Activated CD4-positive, alpha-beta T cell treated with anti-CD3 and anti-CD28 coated beads, Interleukin-2, amount 10 ng/mL, durations not matched to agents 7 days and 5 days (primary cell): Measurements from ENCODE around the gene ASAP2. TPM values are rescaled to one million over a fixed set of nuclear protein-coding genes. Genes with fewer than 3 reads are reported as not detected.

Source experiments
- CTCF ChIA-PET: fragments of 350-600 bp; sonication (Branson Sonifier 250); formaldehyde crosslinking; loops from one replicate; lab custom pipeline; 2021; ENCODE audit warnings: antibody characterized with exemption; lab: Charles Lee
- POLR2A ChIA-PET: fragments of 350-600 bp; sonication (Branson Sonifier 250); formaldehyde crosslinking; loops from one replicate; lab custom pipeline; 2021; ENCODE audit warnings: antibody characterized with exemption; lab: Charles Lee
- DNase-seq: peaks from one replicate; pipeline ENCODE4 v3.0.0-alpha.2; 2020
- H3K27ac Mint-ChIP-seq: one replicate; pipeline ENCODE4 v1.8.0; 2021; ENCODE audit warnings: mild to moderate bottlenecking, moderate library complexity, mixed read lengths
- H3K27me3 Mint-ChIP-seq: one replicate; pipeline ENCODE4 v1.8.0; 2021; ENCODE audit warnings: mixed read lengths
- H3K36me3 Mint-ChIP-seq: one replicate; pipeline ENCODE4 v1.8.0; 2021; ENCODE audit warnings: low read depth, mixed read lengths
- H3K4me1 Mint-ChIP-seq: one replicate; pipeline ENCODE4 v1.8.0; 2021; ENCODE audit warnings: mixed read lengths
- H3K4me3 Mint-ChIP-seq: one replicate; pipeline ENCODE4 v1.8.0; 2021; ENCODE audit warnings: mild to moderate bottlenecking, moderate library complexity, mixed read lengths
- H3K9me3 Mint-ChIP-seq: one replicate; pipeline ENCODE4 v1.8.0; 2021; ENCODE audit warnings: mixed read lengths
- total RNA-seq, 2 experiments: library from RNA; stranded (reverse); gene quantifications; one replicate each; pipeline ENCODE4 v1.2.3, GENCODE V29; 2021

ASAP2 gene
- total RNA-seq, 2 experiments from 2014 or later, result 0.17 to 0.25 TPM

- Mint-ChIP-seq H3K4me3 (no peak overlapping the region), H3K9me3 (no peaks in the 10 kb centered on the region), H3K36me3 (no peaks in the 10 kb centered on the region), H3K27ac (no peak overlapping the region), H3K4me1 (no peaks in the 10 kb centered on the region), H3K27me3 (peaks cover 5% of the 10 kb centered on the region)
- DNase-seq, result no peak
- POLR2A ChIA-PET, result no interaction called here
- CTCF ChIA-PET, result interaction anchor here (0.6 kb wide), 2 partner anchors 111 to 515 kb away, joined by 3 read pairs; no protein-coding TSS in a partner anchor
Observed at GRCh38 chr2:9282128-9283112, 75.8 kb downstream of the ASAP2 start.

- H3K4me3 Mint-ChIP-seq, result no peak overlapping the region
- ChIA-PET POLR2A (no interaction called here), CTCF (no interaction called here)
- H3K4me1 Mint-ChIP-seq, result no peaks in the 10 kb centered on the region
- no peak overlapping the region for H3K27ac Mint-ChIP-seq
- peaks cover 5% of the 10 kb centered on the region for H3K27me3 Mint-ChIP-seq
- no peaks in the 10 kb centered on the region for H3K36me3 Mint-ChIP-seq
- no peak for DNase-seq
- H3K9me3 Mint-ChIP-seq, result no peaks in the 10 kb centered on the region
Observed at GRCh38 chr2:9284521-9285297, 78.1 kb downstream of the ASAP2 start.

- POLR2A ChIA-PET, result no interaction called here
- Mint-ChIP-seq H3K4me1 (no peaks in the 10 kb centered on the region), H3K9me3 (no peaks in the 10 kb centered on the region), H3K27me3 (peaks cover 5% of the 10 kb centered on the region), H3K4me3 (no peak overlapping the region), H3K36me3 (no peaks in the 10 kb centered on the region), H3K27ac (no peak overlapping the region)
- DNase-seq, result no peak
- CTCF ChIA-PET, result no interaction called here
Observed at GRCh38 chr2:9285385-9285920, 78.8 kb downstream of the ASAP2 start.

- no peaks in the 10 kb centered on the region for H3K4me1 Mint-ChIP-seq
- H3K9me3 Mint-ChIP-seq, result no peaks in the 10 kb centered on the region
- no peak for DNase-seq
- H3K27me3 Mint-ChIP-seq, result peaks cover 5% of the 10 kb centered on the region
- H3K27ac Mint-ChIP-seq, result no peak overlapping the region
- CTCF ChIA-PET, result interaction anchor here (0.6 kb wide), 1 partner anchor 138 kb away, joined by 3 read pairs; no protein-coding TSS in a partner anchor
- H3K4me3 Mint-ChIP-seq, result no peak overlapping the region
- no peaks in the 10 kb centered on the region for H3K36me3 Mint-ChIP-seq
- POLR2A ChIA-PET, result no interaction called here
Observed at GRCh38 chr2:9285921-9286320, 79.3 kb downstream of the ASAP2 start.

GRCh38 chr2:9286554-9287399 is 80.2 kb downstream of the ASAP2 start:
- Mint-ChIP-seq H3K36me3 (no peaks in the 10 kb centered on the region), H3K4me3 (no peak overlapping the region), H3K27me3 (peaks cover 5% of the 10 kb centered on the region), H3K9me3 (no peaks in the 10 kb centered on the region), H3K27ac (no peak overlapping the region), H3K4me1 (no peaks in the 10 kb centered on the region)
- ChIA-PET POLR2A (no interaction called here), CTCF (interaction anchor here (0.6 kb wide), 1 partner anchor 137 kb away, joined by 3 read pairs; no protein-coding TSS in a partner anchor)
- no peak for DNase-seq

GRCh38 chr2:9287400-9288045 is 80.9 kb downstream of the ASAP2 start:
- Mint-ChIP-seq H3K9me3 (no peaks in the 10 kb centered on the region), H3K4me1 (no peaks in the 10 kb centered on the region), H3K36me3 (no peaks in the 10 kb centered on the region), H3K27ac (no peak overlapping the region), H3K27me3 (peaks cover 5% of the 10 kb centered on the region), H3K4me3 (no peak overlapping the region)
- ChIA-PET CTCF (interaction anchor here (1.8 kb wide), 1 partner anchor 14 kb away, joined by 4 read pairs; no protein-coding TSS in a partner anchor), POLR2A (no interaction called here)
- no peak for DNase-seq

- no peaks in the 10 kb centered on the region for H3K4me1 Mint-ChIP-seq
- peaks cover 5% of the 10 kb centered on the region for H3K27me3 Mint-ChIP-seq
- no peaks in the 10 kb centered on the region for H3K36me3 Mint-ChIP-seq
- DNase-seq, result no peak
- H3K9me3 Mint-ChIP-seq, result no peaks in the 10 kb centered on the region
- ChIA-PET CTCF (interaction anchor here (1.1 to 1.8 kb wide), 2 partner anchors 10 to 15 kb away, joined by 3 to 4 read pairs; no protein-coding TSS in a partner anchor), POLR2A (no interaction called here)
- no peak overlapping the region for H3K4me3 Mint-ChIP-seq
- no peak overlapping the region for H3K27ac Mint-ChIP-seq
Observed at GRCh38 chr2:9288233-9288632, 81.6 kb downstream of the ASAP2 start.

- H3K27me3 Mint-ChIP-seq, result peaks cover 5% of the 10 kb centered on the region
- no peak for DNase-seq
- CTCF ChIA-PET, result interaction anchor here (1.1 to 1.8 kb wide), 2 partner anchors 9 to 15 kb away, joined by 3 to 4 read pairs; no protein-coding TSS in a partner anchor
Observed at GRCh38 chr2:9288681-9289338, 82.2 kb downstream of the ASAP2 start.

GRCh38 chr2:9291331-9291730 is 84.7 kb downstream of the ASAP2 start:
- POLR2A ChIA-PET, result no interaction called here
- Mint-ChIP-seq H3K9me3 (no peaks in the 10 kb centered on the region), H3K4me1 (no peaks in the 10 kb centered on the region), H3K27ac (no peak overlapping the region), H3K4me3 (no peak overlapping the region), H3K36me3 (no peaks in the 10 kb centered on the region), H3K27me3 (peaks cover 5% of the 10 kb centered on the region)
- CTCF ChIA-PET, result no interaction called here
- no peak for DNase-seq

More at GRCh38 chr2:9288681-9289338, 82.2 kb downstream of the ASAP2 start:
- Mint-ChIP-seq H3K9me3 (no peaks in the 10 kb centered on the region), H3K36me3 (no peaks in the 10 kb centered on the region), H3K4me3 (no peak overlapping the region), H3K27ac (no peak overlapping the region), H3K4me1 (no peaks in the 10 kb centered on the region)
- POLR2A ChIA-PET, result no interaction called here

GRCh38 chr2:9291866-9292265 is 85.3 kb downstream of the ASAP2 start:
- H3K4me1 Mint-ChIP-seq, result no peaks in the 10 kb centered on the region
- H3K27ac Mint-ChIP-seq, result no peak overlapping the region
- peaks cover 5% of the 10 kb centered on the region for H3K27me3 Mint-ChIP-seq
- POLR2A ChIA-PET, result no interaction called here
- no peak for DNase-seq
- CTCF ChIA-PET, result no interaction called here
- H3K9me3 Mint-ChIP-seq, result no peaks in the 10 kb centered on the region
- H3K4me3 Mint-ChIP-seq, result no peak overlapping the region
- no peaks in the 10 kb centered on the region for H3K36me3 Mint-ChIP-seq

GRCh38 chr2:9292426-9292825 is 85.8 kb downstream of the ASAP2 start:
- Mint-ChIP-seq H3K36me3 (no peaks in the 10 kb centered on the region), H3K4me1 (no peaks in the 10 kb centered on the region), H3K27ac (no peak overlapping the region), H3K4me3 (no peak overlapping the region), H3K9me3 (no peaks in the 10 kb centered on the region), H3K27me3 (peaks cover under 1% of the 10 kb centered on the region)
- POLR2A ChIA-PET, result no interaction called here
- no peak for DNase-seq
- CTCF ChIA-PET, result no interaction called here
